Astrocyte (in vitro differentiated cells and primary cell): ENCODE data around the gene ZNF273.

Experiments used
- CTCF ChIP-seq: IDR thresholded peaks from 2 replicates; pipeline ENCODE4 v1.5.1; 2011; ENCODE audit warnings: low read depth, mild to moderate bottlenecking, inconsistent platforms, low read length, moderate library complexity; ENCODE audit not compliant: insufficient read depth
- EZH2 ChIP-seq: IDR thresholded peaks from 2 replicates; pipeline ENCODE4 v1.6.1; 2012; ENCODE audit warnings: mild to moderate bottlenecking, low read length, inconsistent platforms; ENCODE audit not compliant: insufficient read depth

GRCh38 chr7:64863969-64864368 is 39.1 kb upstream of the ZNF273 start:
- TF ChIP-seq CTCF, result no peak
- no peak for TF ChIP-seq EZH2
